BE2C (cell line): ENCODE measurements around the gene TSEN34.
A peak's percentile ranks its signal among the peaks of the same experiment; 100 is the strongest.

Source experiments
- DNase-seq: peaks from one replicate; pipeline ENCODE4 v3.0.0-alpha.2; 2020
- H3K27me3 ChIP-seq: fragments of 250-450 bp; sonication (Bioruptor Pico); 2 replicates; pipeline ENCODE4 v1.5.1; 2020; ENCODE audit warnings: mild to moderate bottlenecking
- H3K36me3 ChIP-seq: fragments of 250-450 bp; sonication (Bioruptor Pico); 2 replicates; pipeline ENCODE4 v1.5.1; 2020; ENCODE audit warnings: mild to moderate bottlenecking
- H3K4me1 ChIP-seq: fragments of 250-450 bp; sonication (Bioruptor Pico); 2 replicates; pipeline ENCODE4 v1.5.1; 2020
- H3K4me3 ChIP-seq: 2 replicates; pipeline ENCODE4 v1.5.1; 2011; ENCODE audit warnings: low read depth, low read length
- H3K9me3 ChIP-seq: fragments of 250-450 bp; sonication (Bioruptor Pico); 2 replicates; pipeline ENCODE4 v1.5.1; 2020
- CTCF ChIP-seq: IDR thresholded peaks from 2 replicates; pipeline ENCODE4 v1.5.1; 2012; ENCODE audit warnings: mild to moderate bottlenecking, low read depth, low read length

The TSEN34 gene

GRCh38 chr19:54153731-54154326 is 37.3 kb upstream of the TSEN34 start:
- no peak for TF ChIP-seq CTCF
- Histone ChIP-seq H3K9me3 (no peaks in the 10 kb centered on the region), H3K36me3 (peaks cover 86% of the 10 kb centered on the region), H3K27me3 (no peaks in the 10 kb centered on the region), H3K4me1 (no peaks in the 10 kb centered on the region), H3K4me3 (no peak overlapping the region)
- DNase-seq, result no peak

GRCh38 chr19:54154603-54155345 is 36.3 kb upstream of the TSEN34 start:
- Histone ChIP-seq H3K27me3 (no peaks in the 10 kb centered on the region), H3K36me3 (peaks cover 77% of the 10 kb centered on the region), H3K4me1 (no peaks in the 10 kb centered on the region), H3K4me3 (no peak overlapping the region), H3K9me3 (no peaks in the 10 kb centered on the region)
- TF ChIP-seq CTCF, result no peak
- no peak for DNase-seq

- no peak for DNase-seq
- H3K27me3 ChIP-seq, result no peaks in the 10 kb centered on the region
- H3K36me3 ChIP-seq, result peaks cover 70% of the 10 kb centered on the region
- H3K4me1 ChIP-seq, result no peaks in the 10 kb centered on the region
- H3K9me3 ChIP-seq, result no peaks in the 10 kb centered on the region
- H3K4me3 ChIP-seq, result no peak overlapping the region
- TF ChIP-seq CTCF, result no peak
Observed at GRCh38 chr19:54155694-54156093, 35.4 kb upstream of the TSEN34 start.

GRCh38 chr19:54156490-54156889 is 34.6 kb upstream of the TSEN34 start:
- Histone ChIP-seq H3K4me3 (no peak overlapping the region), H3K27me3 (no peaks in the 10 kb centered on the region), H3K9me3 (no peaks in the 10 kb centered on the region), H3K36me3 (peaks cover 65% of the 10 kb centered on the region), H3K4me1 (no peaks in the 10 kb centered on the region)
- no peak for TF ChIP-seq CTCF
- DNase-seq, result no peak

GRCh38 chr19:54156953-54157352 is 34.2 kb upstream of the TSEN34 start:
- no peaks in the 10 kb centered on the region for H3K27me3 ChIP-seq
- no peak for DNase-seq
- H3K36me3 ChIP-seq, result peaks cover 60% of the 10 kb centered on the region
- no peak for TF ChIP-seq CTCF
- no peak overlapping the region for H3K4me3 ChIP-seq
- no peaks in the 10 kb centered on the region for H3K4me1 ChIP-seq
- no peaks in the 10 kb centered on the region for H3K9me3 ChIP-seq

- Histone ChIP-seq H3K4me3 (peak overlapping the region; percentile 84), H3K27me3 (no peaks in the 10 kb centered on the region), H3K36me3 (peaks cover 41% of the 10 kb centered on the region), H3K4me1 (no peaks in the 10 kb centered on the region), H3K9me3 (no peaks in the 10 kb centered on the region)
- TF ChIP-seq CTCF, result no peak
- no peak for DNase-seq
Observed at GRCh38 chr19:54158812-54159351, 32.2 kb upstream of the TSEN34 start.
